Stimulated activated naive CD8-positive, alpha-beta T cell treated with anti-CD3 and anti-CD28 coated beads, Interleukin-15, Interleukin-2, amounts not matched to agents 100 U/mL and 50 U/mL, for 24 hours (primary cell): Measurements from ENCODE around the gene IL12RB2.

Experiments used
- ATAC-seq: fragments of 150-1000 bp; cut with Tn5 transposase; one replicate; pipeline ENCODE4 v1.10.0; 2021
- DNase-seq: peaks from one replicate; pipeline ENCODE4 v3.0.0; 2021

Gene IL12RB2

GRCh38 chr1:67312615-67313014, 4.9 kb downstream of the IL12RB2 start:
- DNase-seq, result no peak
- no peak for ATAC-seq

GRCh38 chr1:67313934-67314671, 6.4 kb downstream of the IL12RB2 start:
- DNase-seq (no peak), ATAC-seq (peak; percentile 31)

GRCh38 chr1:67314696-67315095, 7.0 kb downstream of the IL12RB2 start:
- ATAC-seq, result peak; percentile 66
- no peak for DNase-seq

- no peak for ATAC-seq
- no peak for DNase-seq
These were observed 8.7 kb downstream of the IL12RB2 start for GRCh38 chr1:67316180-67316902.

GRCh38 chr1:67316918-67317317, 9.2 kb downstream of the IL12RB2 start:
- no peak for ATAC-seq
- DNase-seq, result no peak

- peak; percentile 39 for ATAC-seq
These were observed 10.1 kb downstream of the IL12RB2 start for GRCh38 chr1:67317803-67318202.

GRCh38 chr1:67322442-67322841, 14.8 kb downstream of the IL12RB2 start:
- no peak for ATAC-seq

More at GRCh38 chr1:67317803-67318202, 10.1 kb downstream of the IL12RB2 start:
- DNase-seq, result no peak

GRCh38 chr1:67323087-67323486, 15.4 kb downstream of the IL12RB2 start:
- DNase-seq (no peak), ATAC-seq (peak; percentile 72)

More at GRCh38 chr1:67322442-67322841, 14.8 kb downstream of the IL12RB2 start:
- no peak for DNase-seq

GRCh38 chr1:67324068-67324467, 16.4 kb downstream of the IL12RB2 start:
- DNase-seq (no peak), ATAC-seq (no peak)

- no peak for ATAC-seq
These were observed 20.3 kb downstream of the IL12RB2 start for GRCh38 chr1:67327864-67328466.

GRCh38 chr1:67332653-67333529, 25.2 kb downstream of the IL12RB2 start:
- DNase-seq (no peak), ATAC-seq (peak; percentile 92)

More at GRCh38 chr1:67327864-67328466, 20.3 kb downstream of the IL12RB2 start:
- no peak for DNase-seq

- no peak for DNase-seq
- ATAC-seq, result no peak
These were observed 25.9 kb downstream of the IL12RB2 start for GRCh38 chr1:67333603-67334002.

GRCh38 chr1:67335411-67335810, 27.7 kb downstream of the IL12RB2 start:
- ATAC-seq, result peak; percentile 3
- no peak for DNase-seq

GRCh38 chr1:67336157-67336556, 28.5 kb downstream of the IL12RB2 start:
- no peak for DNase-seq
- no peak for ATAC-seq

- ATAC-seq, result no peak
- DNase-seq, result peak; percentile 37
These were observed 29.1 kb downstream of the IL12RB2 start for GRCh38 chr1:67336783-67337182.

GRCh38 chr1:67338642-67339041, 31.0 kb downstream of the IL12RB2 start:
- peak; percentile 36 for DNase-seq

GRCh38 chr1:67339623-67340343, 32.1 kb downstream of the IL12RB2 start:
- peak; percentile 60 for ATAC-seq
- peak; percentile 47 for DNase-seq

More at GRCh38 chr1:67338642-67339041, 31.0 kb downstream of the IL12RB2 start:
- peak; percentile 44 for ATAC-seq

- DNase-seq, result peak; percentile 43
- peak; percentile 9 for ATAC-seq
These were observed 34.6 kb downstream of the IL12RB2 start for GRCh38 chr1:67342076-67342890.

GRCh38 chr1:67345556-67345955, 37.9 kb downstream of the IL12RB2 start:
- ATAC-seq, result no peak
- DNase-seq, result no peak

- no peak for DNase-seq
- no peak for ATAC-seq
These were observed 39.3 kb downstream of the IL12RB2 start for GRCh38 chr1:67346982-67347381.
